Tibial artery (tissue), 4 donors: ENCODE results near the gene METTL22.

Source experiments
- DNase-seq, 2 donors: peaks; one replicate each; pipeline ENCODE4 v3.0.0-alpha.2; 2019
- H3K27ac ChIP-seq, 2 donors: fragments of 200-600 bp; sonication (generic) in 1 of 2; 1 replicate in 1 of 2; 2 replicates in 1 of 2; pipeline ENCODE4 v1.5.1; 2018 to 2019; ENCODE audit warnings: mild to moderate bottlenecking in 1 of 2
- H3K27me3 ChIP-seq, 2 donors: fragments of 200-600 bp; sonication (generic) in 1 of 2; one replicate each; pipeline versions ENCODE4 v1.5.1 to v1.6.0; 2016 to 2019
- H3K36me3 ChIP-seq, 3 donors: fragments of 200-600 bp; sonication (generic) in 2 of 3; one replicate each; pipeline ENCODE4 v1.5.1; 2016 to 2019; ENCODE audit warnings: mild to moderate bottlenecking in 2 of 3
- H3K4me1 ChIP-seq, 4 donors: fragments of 200-600 bp; sonication (generic) in 2 of 4; 1 replicate in 3 of 4; 2 replicates in 1 of 4; pipeline ENCODE4 v1.5.1; 2016 to 2019
- H3K4me3 ChIP-seq, 2 donors: fragments of 200-600 bp; sonication (generic) in 1 of 2; 1 replicate in 1 of 2; 2 replicates in 1 of 2; pipeline ENCODE4 v1.5.1; 2018 to 2019; ENCODE audit warnings: mild to moderate bottlenecking in 2 of 2
- H3K9me3 ChIP-seq, 3 donors: fragments of 200-600 bp; sonication (generic) in 1 of 3; one replicate each; pipeline ENCODE4 v1.5.1; 2016 to 2019
- CTCF ChIP-seq, 2 experiments: fragments of 200-600 bp in 1 of 2; fragments of 450-650 bp in 1 of 2; IDR thresholded peaks; one replicate each; pipeline ENCODE4 v1.5.1; 2017 to 2019; ENCODE audit warnings: antibody characterized with exemption in 2 of 2, mild to moderate bottlenecking in 1 of 2, moderate library complexity in 1 of 2
- intact Hi-C: fragments of 100-400 bp; cut with DNase I; formaldehyde crosslinking; loops from one replicate; pipeline ENCODE4 v1.15.0; 2023; ENCODE audit warnings: low total_unique reads

METTL22 gene

GRCh38 chr16:8583732-8584131 is 37.8 kb upstream of the METTL22 start:
- H3K36me3 ChIP-seq = no peaks in the 10 kb centered on the region
- no peaks in the 10 kb centered on the region for H3K9me3 ChIP-seq
- intact Hi-C loops = no loop called here
- no peak for DNase-seq
- no peak for TF ChIP-seq CTCF (IDR thresholded peaks at IDR 0.05)
- peaks cover 0 to 8% (median under 1%) of the 10 kb centered on the region in 4 donors for H3K4me1 ChIP-seq
- H3K4me3 ChIP-seq = no peak overlapping the region
- peaks cover 0 to 13% of the 10 kb centered on the region in 2 donors for H3K27me3 ChIP-seq
- no peak overlapping the region for H3K27ac ChIP-seq

- TF ChIP-seq CTCF (IDR thresholded peaks at IDR 0.05) = no peak
- H3K27ac ChIP-seq = no peak overlapping the region
- H3K4me1 ChIP-seq = peaks cover 0 to 19% (median 12%) of the 10 kb centered on the region in 4 donors
- H3K27me3 ChIP-seq = peaks cover 0 to 27% of the 10 kb centered on the region in 2 donors
- no peaks in the 10 kb centered on the region for H3K9me3 ChIP-seq
- DNase-seq = no peak
- no peak overlapping the region for H3K4me3 ChIP-seq
- no peaks in the 10 kb centered on the region for H3K36me3 ChIP-seq
- intact Hi-C loops = no loop called here
These were observed 36.5 kb upstream of the METTL22 start for GRCh38 chr16:8585041-8585440.

- no peak for TF ChIP-seq CTCF (IDR thresholded peaks at IDR 0.05)
- intact Hi-C loops = no loop called here
- Histone ChIP-seq H3K9me3 (no peaks in the 10 kb centered on the region), H3K4me3 (no peak overlapping the region), H3K36me3 (no peaks in the 10 kb centered on the region), H3K4me1 (peaks cover 0 to 22% (median 14%) of the 10 kb centered on the region in 4 donors), H3K27me3 (peaks cover 0 to 35% of the 10 kb centered on the region in 2 donors), H3K27ac (no peak overlapping the region)
- no peak for DNase-seq
These were observed 35.6 kb upstream of the METTL22 start for GRCh38 chr16:8585857-8586256.

- no peak for DNase-seq
- Histone ChIP-seq H3K9me3 (no peaks in the 10 kb centered on the region), H3K27ac (no peak overlapping the region), H3K27me3 (peaks cover 0 to 42% of the 10 kb centered on the region in 2 donors), H3K36me3 (no peaks in the 10 kb centered on the region), H3K4me3 (no peak overlapping the region), H3K4me1 (peaks cover 0 to 20% (median 14%) of the 10 kb centered on the region in 4 donors)
- TF ChIP-seq CTCF (IDR thresholded peaks at IDR 0.05) = no peak
- intact Hi-C loops = no loop called here
These were observed 34.4 kb upstream of the METTL22 start for GRCh38 chr16:8587065-8587464.

- no peak overlapping the region for H3K27ac ChIP-seq
- no peak for DNase-seq
- peaks cover 0 to 54% of the 10 kb centered on the region in 2 donors for H3K27me3 ChIP-seq
- no peak overlapping the region for H3K4me3 ChIP-seq
- intact Hi-C loops = no loop called here
- no peaks in the 10 kb centered on the region for H3K36me3 ChIP-seq
- no peaks in the 10 kb centered on the region for H3K9me3 ChIP-seq
- no peak for TF ChIP-seq CTCF (IDR thresholded peaks at IDR 0.05)
- H3K4me1 ChIP-seq = peaks cover 0 to 19% (median 12%) of the 10 kb centered on the region in 4 donors
These were observed 32.8 kb upstream of the METTL22 start for GRCh38 chr16:8588682-8589056.
